GM18498 (cell line): ENCODE data around the gene FAM83G.
A peak's percentile ranks its signal among the peaks of the same experiment; 100 is the strongest.
"Not testable (repeated sequence)": the region's sequence is repeated elsewhere in the genome, so short reads cannot be mapped to it uniquely, and the experiment has no call there.

Experiments used
- ATAC-seq: cut with Tn5 transposase; IDR thresholded peaks from one replicate; pipeline ENCODE4 v1.9.1; 2021; ENCODE audit warnings: mild to moderate bottlenecking, moderate library complexity; ENCODE audit not compliant: unreplicated experiment

The FAM83G gene, protein sequence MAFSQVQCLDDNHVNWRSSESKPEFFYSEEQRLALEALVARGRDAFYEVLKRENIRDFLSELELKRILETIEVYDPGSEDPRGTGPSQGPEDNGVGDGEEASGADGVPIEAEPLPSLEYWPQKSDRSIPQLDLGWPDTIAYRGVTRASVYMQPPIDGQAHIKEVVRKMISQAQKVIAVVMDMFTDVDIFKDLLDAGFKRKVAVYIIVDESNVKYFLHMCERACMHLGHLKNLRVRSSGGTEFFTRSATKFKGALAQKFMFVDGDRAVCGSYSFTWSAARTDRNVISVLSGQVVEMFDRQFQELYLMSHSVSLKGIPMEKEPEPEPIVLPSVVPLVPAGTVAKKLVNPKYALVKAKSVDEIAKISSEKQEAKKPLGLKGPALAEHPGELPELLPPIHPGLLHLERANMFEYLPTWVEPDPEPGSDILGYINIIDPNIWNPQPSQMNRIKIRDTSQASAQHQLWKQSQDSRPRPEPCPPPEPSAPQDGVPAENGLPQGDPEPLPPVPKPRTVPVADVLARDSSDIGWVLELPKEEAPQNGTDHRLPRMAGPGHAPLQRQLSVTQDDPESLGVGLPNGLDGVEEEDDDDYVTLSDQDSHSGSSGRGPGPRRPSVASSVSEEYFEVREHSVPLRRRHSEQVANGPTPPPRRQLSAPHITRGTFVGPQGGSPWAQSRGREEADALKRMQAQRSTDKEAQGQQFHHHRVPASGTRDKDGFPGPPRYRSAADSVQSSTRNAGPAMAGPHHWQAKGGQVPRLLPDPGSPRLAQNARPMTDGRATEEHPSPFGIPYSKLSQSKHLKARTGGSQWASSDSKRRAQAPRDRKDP

DNA sequence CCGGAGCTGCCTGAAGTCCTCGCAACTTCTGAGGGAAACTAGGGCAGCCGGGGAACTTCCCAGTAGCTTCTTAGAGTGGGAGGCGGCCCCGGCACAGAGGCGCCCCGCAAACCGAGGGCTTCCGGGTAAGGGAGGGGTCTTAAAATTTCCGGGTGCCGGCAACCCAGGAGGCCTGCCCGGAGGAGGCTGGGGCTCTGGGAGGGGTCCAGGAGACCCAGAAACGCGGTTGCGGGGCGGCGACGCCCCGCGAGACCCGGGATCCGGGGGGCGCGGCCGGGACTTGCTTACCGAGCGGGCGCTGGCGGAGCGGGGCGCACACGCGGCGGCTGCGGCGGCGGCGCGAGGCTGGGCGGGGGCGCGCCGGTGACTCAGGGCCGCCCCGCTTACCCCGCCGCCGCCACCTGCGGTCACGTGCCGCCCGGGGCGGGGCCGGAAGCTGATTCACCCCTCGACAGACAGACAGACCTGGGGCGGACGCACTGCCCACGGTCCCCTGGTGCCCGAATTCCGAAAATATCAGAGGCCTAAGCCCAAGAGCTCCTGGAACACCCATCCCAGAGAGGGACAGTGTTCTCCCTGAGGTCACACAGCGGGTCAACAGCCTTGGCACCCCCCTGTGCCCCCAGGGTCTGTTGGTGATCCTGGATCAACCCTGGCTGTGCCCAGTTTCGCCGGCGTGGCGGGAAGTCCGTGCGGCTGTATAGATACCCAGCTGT is at the start of gene FAM83G:
Gene FAM83G (minus strand): TSS at position 344 of the 716 bp plus-strand sequence. CDS start 723 bp downstream, outside the sequence.
- ATAC-seq: peak; percentile 87

DNA sequence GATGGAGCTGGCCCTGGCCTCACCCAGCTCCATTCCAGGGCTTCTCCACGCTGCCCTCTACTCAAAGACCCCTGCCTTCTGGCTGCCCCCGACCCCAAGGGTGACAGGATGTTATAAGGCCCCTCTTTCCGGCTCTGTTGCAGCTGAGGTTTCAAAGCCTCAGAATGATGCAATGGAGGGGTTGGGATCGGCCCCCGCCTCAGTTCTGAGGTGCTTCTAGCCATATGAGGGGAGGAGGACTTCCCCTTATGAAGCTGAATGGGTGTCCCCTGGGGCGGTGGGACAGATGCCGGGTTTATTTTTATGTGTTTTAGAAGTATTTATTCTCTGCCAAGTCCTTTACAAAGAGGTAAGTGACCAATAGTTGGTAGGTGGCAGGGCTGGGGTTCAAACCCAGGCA is 44.3 kb upstream of the FAM83G start:
- not testable (repeated sequence) for ATAC-seq

DNA sequence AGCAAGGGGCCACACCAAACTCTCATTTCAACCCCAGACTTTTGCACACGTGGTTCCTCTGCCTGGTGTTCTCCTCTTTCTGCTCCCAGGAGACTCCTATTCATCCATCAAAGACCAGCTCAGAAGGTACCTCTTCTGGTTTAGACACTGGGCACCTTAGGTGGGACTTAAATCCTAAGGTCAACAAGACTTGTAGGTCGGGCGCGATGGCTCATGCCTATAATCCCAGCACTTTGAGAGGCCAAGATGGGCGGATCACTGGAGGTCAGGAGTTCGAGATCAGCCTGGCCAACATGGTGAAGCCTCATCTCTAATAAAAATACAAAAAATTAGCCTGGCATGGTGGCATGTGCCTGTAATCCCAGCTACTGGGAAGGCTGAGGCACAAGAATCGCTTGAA is 42.9 kb upstream of the FAM83G start:
- ATAC-seq: not testable (repeated sequence)

DNA sequence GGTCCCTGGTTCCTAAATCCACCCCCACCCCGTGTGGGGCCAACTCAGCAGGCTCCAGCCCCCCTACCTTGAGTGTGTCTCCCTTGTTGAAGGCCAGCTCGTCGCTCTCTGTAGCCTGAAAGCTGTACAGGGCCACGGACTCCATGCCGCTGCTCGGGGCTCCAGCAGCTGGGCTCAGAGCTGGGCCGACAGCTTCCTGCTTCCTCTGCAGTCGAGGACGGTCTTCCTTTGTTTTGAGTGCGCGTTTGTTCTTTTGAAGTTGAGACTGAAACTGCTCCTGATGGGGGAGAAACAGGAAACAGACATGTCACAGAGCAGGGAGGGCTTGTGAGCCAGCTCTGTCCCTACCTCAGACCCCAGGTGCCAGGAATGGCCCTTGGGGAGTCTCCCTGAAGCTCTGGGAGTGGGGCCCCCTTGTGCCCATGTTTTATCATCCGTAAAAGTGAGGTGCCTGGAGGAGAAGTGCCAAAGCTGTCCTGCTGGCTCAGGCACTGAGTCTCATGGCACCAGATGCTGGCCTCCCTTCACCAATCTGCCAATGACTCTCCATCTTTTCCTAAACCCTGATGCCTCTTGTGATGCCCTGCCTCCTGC is 42.3 kb upstream of the FAM83G start, which contains the start of gene GRAP:
Gene GRAP (minus strand): TSS at position 176 of the 594 bp plus-strand sequence. CDS start 31 bp downstream, at position 145.
- peak; percentile 30 for ATAC-seq

DNA sequence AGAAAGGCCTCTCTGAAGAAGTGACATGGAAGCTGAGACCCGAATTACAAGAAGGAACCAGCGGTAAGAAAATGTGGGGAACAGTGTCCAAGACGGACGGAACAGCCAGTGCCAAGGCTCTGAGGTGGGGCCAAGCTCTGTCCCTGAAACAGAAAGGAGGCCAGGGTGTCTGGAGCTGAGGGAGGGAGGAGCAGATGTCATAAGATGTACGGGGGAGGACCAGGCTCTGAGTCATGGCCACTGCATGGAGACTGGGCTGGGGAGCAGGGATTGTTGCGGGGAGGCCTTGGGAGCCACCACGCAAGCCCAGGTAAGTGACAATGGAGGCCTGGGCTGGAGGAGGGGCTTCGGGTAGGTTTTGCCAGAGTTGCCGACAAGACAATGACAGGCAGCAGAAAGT is 40.1 kb upstream of the FAM83G start:
- not testable (repeated sequence) for ATAC-seq

DNA sequence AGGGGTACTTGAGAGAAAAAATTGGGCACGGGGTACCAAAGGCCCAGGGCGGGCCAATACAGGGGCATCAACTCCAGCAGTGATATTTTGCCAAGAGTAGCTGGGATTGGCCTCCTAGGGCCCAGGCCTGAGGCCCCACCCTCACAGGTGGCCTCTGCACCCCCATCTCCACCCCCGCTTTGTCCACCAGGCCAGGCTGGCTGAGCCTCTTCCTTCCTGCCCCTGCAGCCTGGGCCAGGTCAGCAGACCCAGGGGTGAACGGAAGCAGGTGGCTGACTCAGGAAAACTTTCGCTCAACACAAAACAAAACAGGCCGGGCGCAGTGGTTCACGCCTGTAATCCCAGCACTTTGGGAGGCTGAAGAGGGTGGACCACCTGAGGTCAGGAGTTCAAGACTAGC is 38.5 kb upstream of the FAM83G start:
- ATAC-seq: not testable (repeated sequence)

DNA sequence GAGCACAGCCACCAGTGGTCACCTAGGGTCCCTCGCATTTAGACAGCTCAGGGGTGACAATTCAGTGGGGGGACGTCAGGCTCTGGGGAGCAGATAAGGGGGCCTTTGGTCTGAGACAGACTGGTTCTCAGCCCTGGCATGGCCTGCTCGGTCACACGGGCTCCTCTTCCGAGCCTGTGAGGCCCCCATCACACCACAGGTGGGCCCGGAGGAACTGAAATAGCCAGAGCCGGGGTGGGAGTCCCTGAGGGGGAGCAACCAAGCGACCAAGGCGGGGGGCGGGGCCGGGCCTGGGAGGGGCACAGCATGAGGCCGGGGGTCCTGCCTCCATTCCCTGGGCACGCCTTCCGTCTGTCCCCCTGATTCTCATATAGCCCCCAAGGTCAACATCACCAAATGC is 37.8 kb upstream of the FAM83G start:
- ATAC-seq: not testable (repeated sequence)

DNA sequence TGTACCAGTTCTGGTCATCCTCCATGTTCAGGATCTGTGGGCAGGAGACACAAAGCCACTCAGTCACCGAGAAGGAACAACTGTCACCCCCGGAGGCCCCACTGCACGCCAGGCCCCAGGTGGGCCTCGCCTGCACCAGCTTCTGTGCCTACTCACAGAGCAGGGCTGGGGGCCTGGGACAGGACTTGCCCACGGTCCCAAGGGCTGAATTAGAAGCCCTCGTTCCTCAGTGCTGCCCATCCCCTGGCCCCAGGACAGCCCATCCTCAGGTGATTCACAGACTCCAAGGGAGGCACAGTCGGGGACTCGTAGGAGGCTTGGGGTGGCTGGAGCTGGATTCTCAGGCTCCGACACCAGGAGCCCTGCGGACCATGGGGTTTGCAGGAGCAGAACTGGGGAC is 37.3 kb upstream of the FAM83G start:
- ATAC-seq: not testable (repeated sequence)

DNA sequence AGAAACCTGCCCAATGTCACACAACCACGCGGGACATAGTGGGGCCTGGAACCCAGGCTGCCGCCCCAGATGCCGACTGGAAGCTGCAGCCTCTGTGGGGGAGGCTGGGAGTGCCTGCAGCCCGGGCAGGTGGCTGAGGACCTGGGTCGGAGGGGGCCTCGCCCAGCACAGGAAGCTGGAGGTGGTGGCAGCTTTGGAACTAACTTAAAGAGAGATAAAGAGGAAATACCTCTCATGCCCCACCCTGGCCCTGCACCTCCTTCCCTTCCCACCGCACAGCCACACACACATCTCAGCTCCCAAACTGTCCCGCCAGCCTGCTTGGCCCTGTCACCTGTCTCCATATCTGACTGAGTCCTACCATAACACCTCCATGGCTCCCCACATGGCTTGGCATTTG is 35.8 kb upstream of the FAM83G start:
- ATAC-seq: not testable (repeated sequence)

DNA sequence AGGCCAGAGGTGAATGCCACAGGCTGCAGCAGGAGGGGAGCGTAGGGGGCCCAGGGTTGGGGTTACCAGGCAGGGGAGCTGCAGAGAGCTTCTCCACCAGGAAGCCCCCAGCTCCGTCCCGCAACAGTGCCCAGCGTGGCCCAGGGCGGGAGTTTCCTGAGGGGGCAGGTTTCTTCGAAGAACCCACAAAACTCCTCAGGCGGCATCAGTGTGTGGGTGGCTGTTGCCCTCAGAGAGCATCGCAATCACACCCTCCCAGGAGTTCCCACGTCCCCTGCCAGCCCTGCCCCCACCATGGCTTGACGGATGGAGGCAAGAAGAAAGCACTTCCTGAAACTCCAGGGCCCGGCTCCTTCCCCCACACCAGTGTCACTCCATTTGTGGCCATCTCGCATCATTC is 34.2 kb upstream of the FAM83G start:
- ATAC-seq: not testable (repeated sequence)

DNA sequence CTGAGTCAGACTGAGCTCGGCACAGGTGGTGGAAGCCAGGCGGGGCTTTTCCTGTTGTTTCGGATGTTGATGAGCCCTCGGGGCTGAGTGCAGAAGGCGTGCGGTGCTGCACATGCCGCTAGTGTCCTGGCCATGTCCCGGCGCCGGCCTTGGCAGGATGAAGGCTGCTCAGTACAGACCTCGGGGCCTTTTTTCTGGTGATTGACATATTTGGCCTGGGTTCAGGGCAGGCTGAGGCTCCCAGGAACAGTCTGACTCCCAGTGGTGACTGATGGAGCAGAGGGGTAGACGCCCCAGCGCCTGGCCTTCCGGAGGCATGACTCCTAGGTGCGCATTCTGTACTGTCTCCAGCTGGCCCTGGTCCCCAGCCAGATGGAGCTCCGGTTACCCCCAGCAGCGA is 33.4 kb upstream of the FAM83G start:
- not testable (repeated sequence) for ATAC-seq

DNA sequence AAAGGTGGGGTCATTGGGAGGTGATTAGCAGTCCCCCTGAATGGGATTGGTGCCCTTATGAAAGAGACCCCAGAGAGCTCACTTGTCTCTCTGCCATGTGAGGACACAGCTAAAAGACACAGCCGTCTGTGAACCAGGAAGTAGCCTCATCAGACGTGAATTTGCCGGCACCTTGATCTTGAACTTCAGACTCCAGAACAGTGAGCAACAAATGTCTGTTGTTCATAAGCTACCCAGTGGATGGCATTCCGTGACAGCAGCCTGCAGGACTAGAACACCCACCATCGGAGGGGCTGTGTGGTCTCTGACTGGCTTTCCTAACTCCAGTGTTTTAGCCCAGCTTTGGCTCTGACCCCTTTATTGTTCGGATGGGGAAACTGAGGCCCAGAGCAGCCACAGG is 33.0 kb upstream of the FAM83G start:
- not testable (repeated sequence) for ATAC-seq

DNA sequence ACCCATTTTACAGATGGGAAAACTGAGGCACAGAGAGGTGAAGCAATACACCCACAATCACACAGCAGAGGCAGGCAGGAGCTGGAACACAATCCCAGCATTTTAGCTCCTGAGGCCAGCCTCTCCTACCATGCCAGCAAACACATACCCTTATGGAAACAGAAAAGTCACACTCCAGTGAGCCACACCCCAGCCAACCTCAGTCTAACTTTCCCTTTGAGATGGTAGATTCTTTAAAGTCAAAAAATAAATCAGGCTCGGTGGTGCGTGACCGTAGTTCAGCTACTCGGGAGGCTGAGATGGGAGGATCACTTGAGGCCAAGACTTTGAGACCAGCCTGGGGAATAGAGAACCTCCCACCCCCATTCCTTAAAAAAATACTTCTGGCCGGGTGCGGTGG is 31.6 kb upstream of the FAM83G start:
- peak; percentile 34 for ATAC-seq

DNA sequence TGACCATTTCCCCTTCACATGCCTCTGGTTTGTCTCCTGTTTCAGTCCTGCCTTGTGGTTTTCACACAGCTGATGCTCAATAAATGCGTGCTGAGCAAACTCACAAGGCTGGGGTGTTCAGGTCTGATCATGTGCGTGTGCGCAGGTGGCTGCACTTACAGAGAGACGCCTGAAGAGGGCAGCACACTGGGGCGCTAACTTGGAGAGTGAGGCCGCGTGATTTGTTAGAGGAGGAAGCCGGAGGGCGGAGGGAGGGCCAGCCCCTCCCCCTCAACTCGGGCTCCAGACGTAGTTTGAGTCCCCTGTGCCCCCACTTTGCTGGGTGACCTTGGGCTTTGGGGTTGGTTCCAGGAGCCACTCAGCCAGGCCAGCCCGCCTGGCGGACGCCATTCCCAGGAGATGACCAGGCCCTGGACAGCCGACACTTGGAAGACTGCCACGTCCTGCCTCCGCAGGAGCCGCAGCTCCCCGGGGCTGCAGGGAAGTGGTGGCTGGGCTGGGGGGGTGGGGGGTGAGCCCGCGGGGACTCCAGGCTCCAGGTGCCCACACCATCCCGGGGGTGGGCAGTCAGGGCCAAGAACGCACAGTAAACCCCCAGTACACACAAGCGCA is 27.9 kb upstream of the FAM83G start:
- peak; percentile 53 for ATAC-seq

DNA sequence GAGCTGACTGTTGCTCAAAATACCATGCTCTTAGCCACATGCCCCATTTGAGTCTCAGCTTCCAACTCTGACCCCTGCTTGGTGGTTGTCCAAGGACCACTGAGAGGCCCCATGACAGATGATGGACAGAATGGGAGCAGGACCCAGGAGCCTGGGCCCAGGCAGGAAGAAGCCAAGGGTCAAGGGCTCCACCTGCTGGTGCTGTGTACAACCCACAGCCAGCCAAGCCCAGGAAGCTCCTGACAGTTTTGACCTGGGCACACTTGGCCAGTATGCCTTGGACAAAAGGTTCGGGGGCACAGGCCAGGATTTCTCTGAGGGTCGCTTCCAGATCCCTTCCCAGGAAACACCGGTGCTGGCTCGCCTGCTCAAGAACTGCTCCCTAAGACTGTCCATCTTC is 27.2 kb upstream of the FAM83G start:
- ATAC-seq: peak; percentile 48

DNA sequence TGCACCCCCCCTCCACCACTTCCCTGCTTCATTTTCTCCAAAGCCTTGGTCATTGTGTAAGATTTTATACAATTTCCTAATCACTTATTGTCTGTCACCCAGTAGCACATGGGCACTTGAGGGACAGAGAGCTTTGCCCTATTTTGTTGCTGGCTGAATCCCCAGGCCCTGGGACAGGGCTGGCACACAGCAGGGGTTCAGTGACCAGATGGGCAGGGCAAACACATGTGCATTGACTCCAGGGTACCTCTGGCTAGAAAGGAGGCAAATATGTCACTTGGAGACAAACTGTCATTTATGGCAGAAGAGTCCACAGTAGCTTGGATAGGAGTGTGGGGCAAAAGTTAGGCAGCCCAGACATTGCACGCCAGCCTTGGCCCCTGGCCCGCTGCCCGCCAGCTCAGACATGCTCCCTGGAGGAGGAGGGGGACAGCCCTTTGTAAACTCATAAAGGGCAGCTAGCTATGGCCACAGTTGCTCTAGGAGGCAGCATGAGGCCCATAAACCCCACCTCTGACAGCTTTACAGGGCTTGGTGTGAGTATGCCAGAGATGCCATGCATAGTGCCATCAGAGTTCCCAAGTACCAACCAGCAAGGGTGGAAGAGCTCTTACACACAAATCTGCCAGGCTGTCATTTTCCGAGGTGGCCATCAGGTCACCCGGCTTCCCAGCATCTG is 26.3 kb upstream of the FAM83G start:
- not testable (repeated sequence) for ATAC-seq

DNA sequence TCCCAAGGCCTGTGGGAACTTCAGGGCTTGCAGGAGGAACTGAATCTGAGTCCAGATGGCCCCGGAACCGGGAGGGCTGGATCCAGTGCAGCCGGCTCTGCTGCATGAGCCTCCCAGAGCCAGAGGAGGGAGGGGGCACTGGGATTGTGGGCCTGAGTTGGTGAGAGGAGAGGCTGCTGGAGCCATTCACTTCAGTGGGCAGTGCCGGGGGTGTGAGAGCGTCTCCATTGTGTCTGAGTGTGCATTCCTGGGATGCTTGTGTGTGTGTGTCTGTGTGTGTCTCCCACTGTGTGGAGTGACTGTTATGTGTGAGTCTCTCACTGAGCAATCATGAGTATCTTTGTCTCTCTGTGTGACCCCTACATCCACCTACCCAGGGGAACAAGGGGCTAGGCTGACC is 25.2 kb upstream of the FAM83G start:
- ATAC-seq: not testable (repeated sequence)

DNA sequence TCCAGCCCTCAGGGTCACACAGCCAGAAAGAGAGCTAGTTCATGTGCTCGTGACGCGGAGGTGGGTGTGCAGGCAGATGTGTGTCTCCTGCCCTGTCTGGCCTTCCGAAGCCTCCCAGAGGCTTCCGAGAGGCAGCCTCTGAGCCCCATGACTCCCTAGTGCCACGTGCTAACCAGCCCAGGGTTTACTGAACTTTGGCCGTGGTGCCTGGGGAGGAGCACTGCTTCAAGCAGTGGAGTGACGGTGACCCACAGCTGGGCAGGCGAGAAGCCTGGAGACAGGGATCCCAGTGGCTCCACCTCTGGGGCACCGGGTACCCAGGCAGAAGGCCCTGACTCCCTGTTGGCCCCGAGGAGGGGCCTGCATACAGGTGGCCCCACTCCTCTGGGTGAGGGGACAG is 24.1 kb upstream of the FAM83G start:
- ATAC-seq: not testable (repeated sequence)
